HG03025 (cell line): ENCODE data around the gene CEP72.
"Not testable (repeated sequence)": the region's sequence is repeated elsewhere in the genome, so short reads cannot be mapped to it uniquely, and the experiment has no call there.

Source experiments
- ATAC-seq: cut with Tn5 transposase; IDR thresholded peaks from one replicate; pipeline ENCODE4 v1.9.1; 2021; ENCODE audit warnings: mild to moderate bottlenecking, moderate library complexity; ENCODE audit not compliant: unreplicated experiment, low FRiP score

The CEP72 gene

GRCh38 chr5:679166-679895, 67.2 kb downstream of the CEP72 start:
- not testable (repeated sequence) for ATAC-seq

GRCh38 chr5:680118-680795, 68.1 kb downstream of the CEP72 start:
- ATAC-seq: not testable (repeated sequence)

- not testable (repeated sequence) for ATAC-seq
Measured at GRCh38 chr5:680836-681235, 68.7 kb downstream of the CEP72 start.

DNA sequence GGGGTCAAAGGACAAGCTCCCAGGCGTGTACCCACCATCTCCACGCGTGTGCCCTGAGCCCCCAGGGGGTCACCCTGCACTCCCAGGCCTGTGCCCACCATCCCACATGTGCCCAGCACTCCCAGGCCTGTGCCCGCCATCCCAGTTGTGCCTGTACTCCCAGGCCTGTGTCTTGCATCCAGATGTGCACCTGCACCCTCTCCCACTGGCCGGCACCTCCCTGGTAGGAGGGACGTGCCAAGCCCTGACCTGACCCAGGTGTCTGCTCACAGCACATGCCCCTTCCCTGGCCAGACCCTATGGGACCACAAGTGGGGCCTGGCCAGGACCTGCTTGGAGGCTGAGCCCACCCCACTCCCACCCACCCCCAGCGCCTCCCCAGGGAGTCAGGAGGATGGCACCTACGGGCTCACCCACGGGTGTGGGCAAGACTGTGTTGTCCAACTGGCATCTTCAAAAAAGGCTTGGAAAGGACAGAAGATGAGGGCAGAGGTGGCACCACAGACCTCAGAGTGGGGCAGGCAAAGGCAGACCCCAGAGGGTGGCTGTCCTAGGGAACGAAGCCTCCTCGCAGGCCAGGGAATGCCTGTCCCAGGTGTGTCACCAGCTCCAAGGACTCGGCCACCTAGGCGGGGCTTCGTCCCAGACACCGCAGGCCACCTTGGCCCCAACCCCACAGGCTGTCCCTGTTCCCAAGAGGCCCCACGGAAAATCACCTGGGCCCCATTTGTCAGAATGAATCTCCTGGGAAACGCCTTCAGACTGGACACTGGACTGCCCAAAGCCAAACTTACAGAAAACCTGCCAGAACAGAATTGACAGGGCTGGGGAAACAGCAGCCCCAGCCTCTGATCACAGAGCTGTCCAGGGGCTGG, 69.4 kb downstream of the CEP72 start:
- ATAC-seq: not testable (repeated sequence)

DNA sequence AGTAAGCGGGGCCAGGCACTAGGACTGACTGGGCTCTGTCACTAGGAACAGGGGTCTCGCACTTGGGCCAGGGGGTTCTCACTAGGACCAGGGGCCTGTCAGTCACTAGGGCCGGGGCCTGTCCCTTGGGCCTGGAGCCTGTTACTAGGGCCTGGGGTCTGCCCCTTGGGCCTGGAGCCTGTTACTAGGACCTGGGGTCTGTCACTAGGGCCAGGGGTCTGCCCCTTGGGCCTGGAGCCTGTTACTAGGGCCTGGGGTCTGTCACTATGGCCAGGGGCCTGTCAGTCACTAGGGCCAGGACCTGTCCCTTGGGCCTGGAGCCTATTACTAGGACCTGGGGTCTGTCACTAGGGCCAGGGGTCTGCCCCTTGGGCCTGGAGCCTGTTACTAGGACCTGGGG, 70.1 kb downstream of the CEP72 start:
- not testable (repeated sequence) for ATAC-seq

GRCh38 chr5:682651-683358, 70.7 kb downstream of the CEP72 start:
- not testable (repeated sequence) for ATAC-seq

- ATAC-seq: no peak
Measured at GRCh38 chr5:683551-684481, 71.7 kb downstream of the CEP72 start.

DNA sequence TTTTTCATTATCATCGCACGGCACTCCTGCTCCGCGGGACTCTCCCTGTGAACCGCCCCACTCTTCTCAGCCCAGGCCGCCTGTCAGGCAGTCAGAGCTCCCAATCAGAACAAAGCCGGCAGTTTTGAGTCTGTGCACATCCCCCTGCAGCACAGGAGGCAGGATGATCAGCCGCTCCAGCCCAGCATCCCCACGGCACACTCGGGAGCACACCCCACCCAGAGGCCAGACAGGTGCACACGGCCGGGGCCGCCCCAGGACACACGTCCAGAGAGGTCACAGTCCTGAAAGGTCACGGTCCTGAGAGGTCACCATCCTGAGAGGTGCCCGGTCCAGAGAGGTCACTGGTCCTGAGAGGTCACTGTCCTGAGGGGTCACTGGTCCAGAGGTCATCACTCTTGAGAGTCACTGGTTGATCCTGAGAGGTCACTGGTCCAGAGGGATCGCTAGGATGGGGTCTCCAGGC, 72.6 kb downstream of the CEP72 start:
- no peak for ATAC-seq

GRCh38 chr5:685262-686171, 73.4 kb downstream of the CEP72 start:
- ATAC-seq: no peak

GRCh38 chr5:686172-686523, 74.0 kb downstream of the CEP72 start:
- not testable (repeated sequence) for ATAC-seq

GRCh38 chr5:686936-687335, 74.8 kb downstream of the CEP72 start:
- ATAC-seq: not testable (repeated sequence)

DNA sequence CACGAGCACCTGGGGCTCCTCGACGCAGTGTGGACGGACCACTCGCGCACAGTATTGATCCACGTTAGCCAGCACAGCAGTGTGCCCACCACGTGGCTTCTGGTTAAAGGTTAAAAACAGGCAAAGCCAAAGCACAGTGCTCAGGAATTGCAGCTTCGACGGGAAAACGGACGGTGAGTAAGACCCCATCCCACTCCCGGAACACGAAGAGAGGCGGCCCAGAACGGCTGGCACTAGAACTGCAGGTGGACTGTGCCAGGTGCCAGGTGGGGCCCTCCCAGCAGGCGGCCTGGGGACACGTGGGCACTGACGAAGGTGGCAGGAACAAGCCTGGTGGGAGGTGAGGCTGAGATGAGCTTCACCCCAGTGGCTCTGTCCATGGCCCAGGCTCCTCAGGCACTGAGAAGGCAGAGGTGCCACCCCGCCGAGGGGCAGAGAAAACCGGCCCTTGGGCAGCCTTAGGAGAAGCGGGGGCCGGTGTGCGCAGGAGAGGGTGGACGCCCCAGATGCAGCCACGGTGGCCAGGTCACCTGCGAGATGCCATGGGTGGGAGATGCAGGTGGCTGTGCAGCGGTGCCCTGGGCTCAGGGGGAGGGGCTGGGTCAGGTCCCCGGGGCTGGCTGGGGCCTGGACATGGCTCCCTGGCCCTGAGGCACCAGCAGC, 76.3 kb downstream of the CEP72 start:
- not testable (repeated sequence) for ATAC-seq

GRCh38 chr5:690293-690692, 78.2 kb downstream of the CEP72 start:
- ATAC-seq: not testable (repeated sequence)

DNA sequence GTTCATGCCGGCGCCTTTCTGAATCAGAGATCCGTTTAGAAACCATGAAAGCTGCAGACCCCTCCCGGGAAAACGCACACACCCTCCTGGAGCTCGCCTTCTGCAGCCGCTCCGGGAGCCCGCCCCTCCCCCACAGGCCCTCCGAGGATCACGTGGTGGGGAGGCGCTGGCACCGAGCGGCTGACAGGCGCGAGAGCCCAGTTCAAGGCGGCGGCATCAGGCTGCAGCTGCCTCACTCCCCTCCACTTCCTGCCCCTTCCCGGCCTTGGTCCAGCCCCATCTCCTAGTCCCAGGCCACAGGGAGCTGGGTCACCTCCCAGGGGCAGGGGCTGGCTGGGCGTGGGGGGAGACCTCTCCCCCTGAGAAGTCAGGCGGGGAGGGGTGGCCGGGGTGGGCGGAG, 78.9 kb downstream of the CEP72 start:
- ATAC-seq: not testable (repeated sequence)

GRCh38 chr5:691817-692528, 79.8 kb downstream of the CEP72 start:
- no peak for ATAC-seq

DNA sequence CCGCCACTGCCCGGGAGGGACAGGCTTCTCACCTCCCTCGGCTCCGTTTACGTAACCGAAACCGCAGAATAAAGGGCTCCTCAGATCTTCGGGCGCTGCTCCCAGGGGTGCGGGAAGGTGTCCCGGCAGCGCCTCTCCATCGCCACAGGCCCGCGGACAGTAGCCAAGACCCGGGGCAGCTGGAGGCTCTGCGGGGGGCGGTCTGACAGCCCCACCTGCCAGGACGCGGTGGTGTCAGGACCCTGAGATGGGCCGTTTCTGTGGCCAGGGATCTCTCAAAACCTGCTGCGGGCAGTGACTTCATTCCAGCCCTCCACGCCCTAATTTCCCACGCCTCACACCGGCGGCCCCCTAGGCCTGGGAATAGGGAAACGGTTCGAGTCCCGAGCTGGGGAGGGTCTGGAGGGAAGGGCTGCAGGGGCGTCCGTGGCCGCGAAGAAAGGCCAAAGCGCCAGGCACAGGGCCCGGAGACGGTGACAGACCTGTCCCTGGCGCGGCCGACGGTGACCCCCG, 80.4 kb downstream of the CEP72 start:
- not testable (repeated sequence) for ATAC-seq
